Occipital lobe (tissue), 2 donors: ENCODE measurements around the gene VSX1. TPM values are rescaled to one million over a fixed set of nuclear protein-coding genes. Genes with fewer than 3 reads are reported as not detected.

Experiments used
- DNase-seq: peaks from one replicate; lab custom pipeline; 2025; lab: John Stamatoyannopoulos, UW
- total RNA-seq: library from RNA; depleted of rRNA; stranded (reverse); fragments of >200 nt; gene quantifications from one replicate; pipeline ENCODE4 v1.2.3, GENCODE V29; 2014

Gene VSX1
- total RNA-seq, 1 donor from 2014 or later, result not detected

DNA sequence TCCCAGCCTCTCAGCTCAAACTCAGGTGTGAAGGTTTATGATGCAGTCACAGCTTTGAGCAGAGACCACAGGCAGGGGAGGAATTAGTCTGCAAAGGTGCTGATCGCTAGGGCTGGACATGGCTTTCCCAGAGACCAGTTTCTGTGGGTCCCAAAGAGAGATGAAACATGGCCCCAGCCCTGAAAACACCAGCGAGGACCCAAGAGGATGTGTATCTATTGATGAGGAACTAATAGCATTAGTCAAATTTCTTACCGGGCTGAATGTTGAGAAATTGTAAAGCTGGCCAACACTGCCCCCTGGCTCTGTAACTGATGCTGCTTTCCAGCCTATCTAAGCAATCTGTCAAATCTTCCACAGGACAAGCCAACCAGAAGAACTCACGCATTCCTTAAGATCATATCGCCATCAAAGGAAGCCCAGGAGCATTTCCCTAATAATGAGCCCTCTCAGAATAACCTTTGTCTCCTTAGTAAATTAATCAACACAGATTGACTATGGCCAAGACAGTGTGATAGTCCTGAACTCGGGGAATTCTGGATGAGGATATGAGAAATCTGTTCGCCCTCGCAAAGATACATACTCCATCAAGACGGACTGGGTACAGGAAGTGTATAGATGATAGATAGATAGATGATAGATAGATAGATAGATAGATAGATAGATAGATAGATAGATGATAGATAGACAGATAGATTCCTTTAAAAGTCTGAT lies 16.2 kb downstream of the VSX1 start:
- no peak for DNase-seq

DNA sequence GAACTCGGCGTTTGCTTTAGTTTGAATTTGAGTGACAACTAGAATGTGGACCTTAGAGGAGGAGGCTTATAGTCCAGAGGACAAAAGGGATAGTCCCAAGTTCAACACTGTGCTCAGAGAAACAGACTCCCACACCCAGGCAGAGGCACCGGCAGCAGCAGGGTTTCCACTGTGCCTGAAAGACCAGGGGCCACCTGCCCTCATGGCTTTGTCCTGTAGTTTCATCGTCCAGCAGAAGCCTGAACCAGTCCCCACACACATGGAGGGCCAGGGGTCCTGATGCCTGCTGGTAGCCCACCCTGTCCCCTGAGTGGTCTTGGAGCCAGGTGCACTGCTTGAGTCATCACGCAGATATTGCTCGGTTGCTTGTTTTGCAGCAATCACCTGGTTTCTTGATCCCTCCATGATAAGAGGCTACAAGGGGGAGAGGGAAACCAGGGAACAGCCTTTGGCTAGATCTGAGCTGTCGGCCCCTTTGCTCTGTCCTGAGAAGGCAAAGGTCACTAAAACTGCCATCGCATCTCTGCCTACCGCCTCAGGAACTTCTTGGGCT lies 16.8 kb downstream of the VSX1 start:
- no peak for DNase-seq

DNA sequence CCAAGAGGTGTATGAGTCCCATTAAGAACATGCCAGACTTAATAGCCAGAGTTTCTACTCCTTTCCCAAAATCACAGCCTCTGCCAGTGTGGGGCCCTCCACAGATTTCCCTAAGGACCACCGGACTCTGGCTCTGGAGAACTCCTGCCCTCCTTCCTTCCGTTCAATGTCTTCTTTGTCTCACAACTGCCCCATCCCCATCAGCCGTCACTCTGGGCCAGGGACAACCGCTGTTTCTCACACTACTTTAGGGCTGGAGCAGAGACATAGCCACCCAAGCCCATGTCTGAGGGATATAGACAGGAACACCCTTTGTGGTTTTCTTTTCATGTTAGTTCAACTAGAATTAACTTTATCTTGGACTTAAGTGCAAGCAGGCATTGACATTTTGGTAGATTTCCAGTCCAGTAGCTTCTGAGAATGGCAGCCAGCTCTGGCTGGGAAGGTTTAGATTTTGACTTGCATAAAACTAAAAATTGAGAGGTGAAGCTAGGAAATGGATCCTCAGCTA lies 17.3 kb downstream of the VSX1 start:
- no peak for DNase-seq

DNA sequence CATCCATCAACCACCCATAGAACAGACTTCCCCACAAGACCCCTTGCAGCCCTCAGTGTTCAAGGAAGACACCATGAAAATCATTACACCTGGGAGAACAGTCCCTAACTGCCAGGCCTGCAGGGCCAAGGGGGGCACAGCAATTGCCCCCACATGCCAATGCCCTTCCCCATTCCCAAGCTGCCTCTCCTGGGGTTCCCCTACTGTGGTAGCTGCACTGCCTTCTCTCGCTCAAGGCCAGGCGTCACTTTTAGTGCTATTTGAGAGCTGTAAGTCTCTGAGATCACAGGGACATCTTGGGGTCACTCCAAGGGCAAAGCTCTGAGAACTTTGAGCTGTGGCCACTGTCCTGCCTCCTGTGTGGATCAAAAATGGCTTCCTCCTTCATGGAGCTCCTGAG lies 18.0 kb downstream of the VSX1 start:
- no peak for DNase-seq

DNA sequence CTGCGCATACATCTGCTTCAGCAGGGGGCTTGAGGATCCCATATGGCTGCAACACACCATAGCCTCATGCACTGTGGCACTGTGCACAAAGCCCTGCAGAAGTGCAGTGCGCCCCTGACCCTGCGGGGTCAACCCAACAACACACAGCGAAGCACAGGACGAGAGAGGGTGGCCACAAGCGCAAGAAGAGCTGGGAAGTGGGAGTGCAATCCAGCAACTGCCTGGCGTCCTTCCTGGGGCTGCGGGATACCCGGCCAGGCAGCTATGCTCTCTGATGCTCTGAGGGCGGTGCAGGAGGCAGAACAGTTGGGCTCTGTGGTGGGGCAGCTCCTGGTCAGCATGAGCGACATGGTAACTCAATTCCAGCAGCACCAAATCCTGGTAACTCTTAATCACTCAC lies 18.4 kb downstream of the VSX1 start:
- DNase-seq, result no peak

DNA sequence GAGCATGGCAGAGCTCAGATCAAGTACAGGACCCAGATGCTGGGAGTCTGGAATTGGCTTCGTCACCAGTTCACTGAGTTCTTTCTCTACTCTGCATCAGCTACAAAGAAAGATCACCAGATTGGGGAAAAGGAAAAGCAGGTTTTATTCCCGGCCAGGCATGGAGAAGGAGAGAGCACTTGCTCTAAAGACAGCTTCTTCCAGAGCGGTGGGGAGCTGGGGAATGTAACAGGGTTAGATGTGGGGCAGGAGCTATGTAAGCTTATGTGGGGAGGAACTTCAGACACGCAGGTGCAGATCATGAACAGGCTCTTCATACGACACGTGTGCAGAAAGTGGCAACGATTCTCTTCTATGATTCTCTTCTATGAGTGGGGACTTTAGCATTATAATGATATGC lies 19.1 kb downstream of the VSX1 start:
- no peak for DNase-seq

DNA sequence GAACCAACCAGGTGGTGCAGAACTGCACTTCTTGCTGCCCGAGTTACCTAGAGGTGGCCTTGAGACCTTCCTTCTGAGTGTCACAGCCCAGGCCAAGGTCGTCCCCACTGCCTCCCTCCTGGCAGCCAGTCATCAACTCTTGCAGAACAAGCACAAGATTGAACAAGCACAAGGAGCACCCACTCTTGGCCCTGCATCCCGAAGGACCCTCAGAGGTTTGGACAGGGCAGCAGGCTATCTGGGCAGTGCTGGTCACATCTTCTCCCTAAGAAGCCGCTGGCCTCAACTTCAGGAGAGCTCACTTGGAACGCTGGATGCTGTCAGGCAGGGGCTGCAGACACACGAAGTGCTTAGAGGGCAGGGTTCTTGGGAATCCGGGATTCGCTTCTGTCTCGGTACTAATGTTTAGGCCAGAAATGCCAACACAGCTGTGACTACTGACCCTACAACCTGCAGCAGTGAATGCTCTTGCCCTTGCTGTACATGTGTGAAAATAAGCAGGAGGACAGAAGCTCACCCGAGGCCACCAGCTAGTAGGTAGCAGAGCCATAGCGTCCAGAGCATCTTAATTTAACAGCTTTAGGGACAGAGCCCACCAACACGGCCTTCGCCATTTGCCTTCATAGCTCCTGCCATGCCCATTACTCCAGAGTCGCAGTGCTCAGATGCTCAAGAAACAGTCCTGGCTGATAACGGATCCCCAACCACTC lies 20.0 kb downstream of the VSX1 start:
- no peak for DNase-seq

DNA sequence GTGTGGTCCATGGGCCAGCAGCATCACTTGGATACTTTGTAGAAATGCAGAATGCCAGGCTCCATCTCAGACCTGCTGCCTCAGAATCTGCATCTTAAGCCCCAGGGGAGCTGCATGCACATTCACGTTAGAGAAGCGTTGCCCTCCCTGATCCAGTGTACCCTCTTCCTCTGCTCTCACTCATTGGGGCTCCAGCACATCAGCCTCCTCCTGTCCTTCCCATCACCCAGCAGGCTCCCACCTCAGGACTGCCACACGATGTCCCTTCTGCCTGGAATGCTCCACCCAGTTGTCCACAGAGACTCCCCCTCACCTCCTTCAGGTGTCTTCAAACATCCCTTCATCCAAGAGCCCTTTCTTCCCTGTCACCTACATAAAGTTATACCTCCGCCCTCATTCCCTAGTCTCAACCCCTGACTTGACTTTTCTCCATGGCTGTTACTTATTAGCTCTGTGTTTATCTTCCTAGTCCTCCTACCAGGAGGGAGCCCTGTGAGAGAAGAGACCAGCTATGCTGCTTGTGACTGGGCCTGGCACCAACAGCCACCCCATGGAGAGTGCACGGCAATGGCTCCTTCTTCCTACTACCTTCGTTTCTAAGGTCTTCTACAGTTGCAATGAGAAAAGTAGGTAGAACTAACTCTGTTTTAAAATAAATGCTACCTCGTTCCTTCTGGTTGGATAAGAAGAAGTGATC lies 20.7 kb downstream of the VSX1 start:
- no peak for DNase-seq

DNA sequence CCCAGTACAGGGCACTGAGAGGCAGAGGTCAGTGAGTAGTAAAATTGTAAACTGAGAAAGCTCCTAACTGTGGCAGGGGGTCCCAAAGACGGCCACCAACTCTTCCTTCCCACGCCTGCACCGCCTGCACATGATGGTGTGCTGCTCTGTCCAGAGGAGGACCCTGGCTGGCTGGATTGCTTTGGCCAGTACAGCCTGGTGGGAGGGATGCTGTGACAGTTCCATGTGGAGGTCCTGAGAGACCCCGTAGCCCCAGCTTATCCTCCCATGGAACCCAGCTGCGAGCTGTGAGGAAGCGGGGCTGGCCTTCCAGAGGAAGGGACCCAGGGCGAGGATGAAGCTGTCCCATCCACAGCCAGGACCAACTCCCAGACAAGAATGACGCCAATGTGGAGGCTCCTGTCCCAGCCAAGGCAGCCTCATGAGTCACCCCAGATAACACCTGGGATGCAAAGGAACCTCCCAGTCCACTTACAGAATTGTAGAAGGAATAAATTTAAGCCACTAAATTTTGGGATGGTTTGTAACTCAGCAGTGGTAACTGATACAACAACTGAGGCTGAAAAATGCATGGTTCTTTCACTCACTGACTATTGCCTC lies 22.0 kb downstream of the VSX1 start:
- DNase-seq, result no peak

DNA sequence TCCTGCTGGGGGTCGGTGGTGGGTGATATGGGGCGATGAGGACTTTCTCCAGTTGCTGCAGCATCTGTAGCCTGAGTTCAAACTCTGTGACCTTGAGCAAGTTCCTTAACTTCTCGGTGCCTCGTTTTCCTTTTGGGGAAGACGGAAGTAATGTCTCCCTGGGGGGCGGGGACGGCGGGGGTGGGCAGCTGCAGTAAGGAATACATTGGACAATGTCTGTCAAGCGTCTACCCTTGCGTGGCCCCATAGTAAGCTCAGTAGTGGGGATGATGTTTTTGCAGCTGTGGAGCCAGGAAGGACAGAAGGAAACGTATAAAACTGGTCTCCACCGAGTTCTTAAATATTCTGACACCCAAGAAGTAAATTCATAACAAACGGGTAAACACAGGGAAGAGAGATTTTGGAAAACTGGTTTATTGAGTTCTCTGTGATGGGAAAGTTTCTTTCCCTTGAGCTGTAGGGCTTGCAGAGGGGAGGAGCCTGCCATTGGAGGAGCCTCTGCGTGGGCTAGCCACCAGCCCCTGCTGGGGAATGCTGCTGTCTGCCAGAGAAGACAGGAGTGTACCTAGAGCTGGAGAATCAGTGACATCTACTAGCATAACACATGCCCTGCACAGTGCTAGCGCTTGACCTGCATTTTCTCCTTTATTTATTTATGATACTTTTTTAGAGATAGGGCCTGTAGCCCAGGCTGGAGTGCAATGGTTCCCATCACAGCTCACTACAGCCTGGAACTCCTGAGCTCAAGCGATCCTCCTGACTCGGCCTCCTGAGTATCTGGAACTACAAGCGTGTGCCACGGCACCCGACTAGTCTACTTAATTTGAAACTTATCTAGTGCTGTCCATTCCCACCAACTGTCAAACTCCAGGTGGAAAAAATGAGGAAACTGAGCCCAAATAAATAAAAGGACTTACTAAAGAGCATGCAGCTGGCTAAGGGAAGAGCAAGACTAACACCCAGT lies 22.8 kb downstream of the VSX1 start:
- DNase-seq, result no peak

DNA sequence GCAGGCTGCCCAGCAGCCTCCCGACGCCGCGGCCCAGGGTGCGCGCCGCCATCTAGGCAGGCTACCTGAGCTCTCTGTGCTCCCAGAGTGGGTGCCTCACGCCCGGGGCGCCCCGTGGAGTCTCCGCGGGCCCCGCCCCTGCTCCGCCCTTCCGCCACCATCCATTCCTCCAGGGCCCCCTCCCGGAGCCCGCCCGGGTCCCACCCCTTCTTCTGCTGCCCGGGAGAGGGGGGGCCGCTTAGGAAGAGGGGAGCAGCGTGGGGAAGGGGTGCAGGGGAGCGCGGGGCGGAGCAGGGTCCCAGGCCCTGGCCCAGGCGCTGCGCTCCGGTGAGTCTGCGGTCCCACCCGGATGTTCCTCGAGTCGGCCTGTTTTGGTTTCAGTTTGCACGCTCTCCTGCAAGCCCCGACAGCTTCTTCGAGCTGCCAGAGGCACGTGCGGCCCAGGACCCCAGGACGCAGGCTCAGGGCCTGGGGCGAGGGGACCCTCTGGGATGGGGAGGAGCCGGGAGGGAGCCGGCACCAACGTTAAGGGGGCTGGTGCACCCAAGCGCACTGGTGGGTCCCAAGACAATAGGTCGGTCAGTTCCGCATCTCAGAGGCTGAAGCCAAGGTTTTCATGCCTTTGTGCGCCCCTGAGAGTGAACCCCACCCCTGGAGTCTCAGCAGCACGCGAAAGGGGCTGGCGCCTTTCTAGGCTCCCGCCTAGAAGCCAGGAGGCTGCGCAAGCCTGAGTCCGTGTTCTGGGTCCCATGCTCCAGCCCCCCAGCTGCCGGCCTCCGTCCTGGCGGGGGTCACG lies 23.7 kb downstream of the VSX1 start, which contains the start of gene ACSS1:
Gene ACSS1, minus strand, starts transcription at position 89 of the 796 bp plus-strand sequence. Its CDS starts 37 bp downstream, at position 52.
- peak; percentile 43 for DNase-seq

DNA sequence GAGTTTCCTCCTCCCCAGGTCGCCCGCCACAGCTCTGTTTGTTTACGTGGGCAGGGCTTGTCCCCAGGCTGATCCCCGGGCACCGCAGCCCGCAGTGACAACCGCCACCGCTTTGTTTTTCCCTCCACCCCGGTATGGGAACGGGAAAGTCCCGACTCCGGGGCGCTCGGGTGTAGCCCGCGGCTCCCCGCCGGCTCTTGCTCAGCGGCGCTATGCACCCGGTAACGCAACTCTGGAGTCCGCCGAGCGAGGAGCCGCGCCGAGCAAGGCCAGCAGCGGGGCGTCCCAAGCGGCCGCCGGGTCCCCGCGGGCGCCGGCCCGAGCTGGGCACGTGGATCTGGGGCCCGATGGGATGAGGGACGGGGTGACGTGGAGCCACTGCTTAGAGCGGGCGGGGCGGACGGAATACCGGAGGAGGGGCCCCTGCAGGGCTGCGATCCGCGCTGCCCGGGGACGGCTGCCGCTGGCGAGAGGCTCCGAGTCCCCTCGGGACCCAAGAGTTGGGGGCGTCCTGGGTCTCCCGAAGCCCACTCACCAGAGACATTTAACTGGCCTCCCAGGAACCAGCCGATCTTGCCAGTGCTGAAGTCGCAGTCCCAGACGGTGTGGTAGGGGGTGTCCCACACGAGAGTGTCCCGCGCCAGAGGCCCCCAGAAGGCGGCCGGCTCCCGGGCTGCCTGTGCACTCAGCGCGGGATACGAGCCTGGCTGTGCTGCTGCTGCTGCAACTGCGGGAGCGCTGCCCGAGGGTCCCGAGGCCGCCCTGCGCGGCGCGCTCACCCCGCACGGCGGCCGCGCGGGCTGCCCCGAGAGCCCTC lies 24.5 kb downstream of the VSX1 start:
- DNase-seq, result peak; percentile 48

DNA sequence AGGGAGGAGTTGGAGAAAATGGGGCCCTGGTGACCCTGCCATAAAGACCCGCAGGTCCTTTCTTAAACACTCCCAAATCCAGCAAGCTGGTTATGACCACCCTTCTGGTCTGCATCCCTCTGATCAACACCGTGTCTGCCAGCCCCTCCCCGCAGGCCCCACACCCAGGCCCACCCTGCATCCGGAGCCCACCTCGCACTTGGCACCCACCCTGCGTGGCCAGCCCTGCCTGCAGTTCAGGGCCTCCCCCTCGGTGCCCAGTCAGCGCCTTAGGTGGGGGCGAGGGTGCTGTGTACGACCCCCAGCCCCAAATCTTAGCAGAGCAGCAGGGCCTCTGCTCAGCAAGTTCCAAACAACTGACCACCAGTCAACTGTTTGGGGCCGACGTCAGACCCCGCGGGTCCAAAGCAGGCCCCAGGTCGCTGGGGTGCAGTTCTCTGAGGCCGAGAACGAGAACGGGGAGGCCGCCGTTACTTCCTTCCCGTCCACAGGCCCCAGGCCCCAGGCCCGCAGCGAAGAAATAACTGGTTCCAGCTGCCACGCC lies 25.2 kb downstream of the VSX1 start:
- DNase-seq, result no peak

DNA sequence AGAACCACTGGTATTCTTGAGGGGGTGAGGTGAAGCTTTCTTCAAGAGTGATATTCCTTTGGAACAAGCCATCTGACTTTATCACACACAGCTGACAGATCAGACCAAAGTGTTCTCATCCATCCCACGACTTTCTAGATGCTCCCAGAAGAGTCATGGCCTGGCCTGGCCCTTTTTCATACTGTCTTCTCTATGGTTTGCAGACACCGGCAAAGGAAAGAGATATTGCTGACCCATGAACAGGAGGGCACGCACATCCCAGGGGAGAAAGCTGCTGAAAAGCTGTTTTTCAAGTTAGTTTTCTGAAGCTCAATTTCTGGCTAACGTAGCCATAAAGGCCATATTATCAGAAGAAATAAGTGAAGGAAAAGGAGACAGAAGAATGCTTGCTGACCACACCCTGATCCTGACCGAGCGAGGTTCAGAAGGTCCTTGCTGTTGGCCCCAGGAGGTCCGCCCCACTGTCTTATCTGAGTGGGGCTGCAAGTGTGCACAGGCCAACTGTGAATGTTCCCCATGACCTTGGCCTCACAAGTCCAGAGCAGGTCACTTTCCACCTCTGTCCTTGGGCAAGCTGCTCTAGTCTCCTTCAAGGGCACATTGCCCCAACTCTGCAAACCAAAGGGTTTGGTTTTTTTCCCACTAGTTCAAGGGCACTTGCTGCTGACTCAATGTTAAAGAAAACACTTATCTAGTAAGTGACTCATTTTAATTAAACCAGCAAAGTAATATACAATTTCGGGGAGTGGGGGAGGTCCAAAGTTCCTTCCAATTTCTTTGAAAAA lies 26.0 kb downstream of the VSX1 start:
- DNase-seq, result no peak

DNA sequence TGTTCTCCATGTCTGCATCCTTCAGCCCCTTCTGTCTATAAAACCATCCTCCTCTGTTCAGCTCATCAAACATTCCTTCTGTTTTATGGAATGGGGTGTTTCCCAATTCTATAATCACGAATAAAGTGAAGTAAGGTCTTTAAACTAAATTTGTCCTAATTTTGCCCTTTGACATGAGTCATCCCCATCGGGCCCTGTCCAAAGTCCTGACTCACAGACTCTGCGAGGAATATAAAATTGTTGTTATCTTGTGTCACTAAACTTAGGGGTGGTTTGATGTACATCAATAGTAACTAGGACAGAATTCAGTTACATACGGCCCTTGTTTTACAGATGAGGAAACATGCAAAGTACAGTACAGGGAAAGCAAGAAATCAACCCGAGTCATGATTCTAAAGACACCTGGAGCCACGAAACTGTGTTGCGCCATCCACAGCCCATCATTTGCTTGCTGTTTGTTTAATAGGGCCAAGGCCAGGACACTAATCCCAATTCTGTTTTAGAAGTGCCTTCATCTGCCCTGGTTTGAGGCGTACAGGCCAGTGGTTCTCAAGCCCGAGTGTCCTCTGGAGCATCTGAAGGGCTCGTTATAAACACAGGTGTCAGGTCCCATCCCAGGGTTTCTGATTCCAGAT lies 26.8 kb downstream of the VSX1 start:
- DNase-seq, result no peak

DNA sequence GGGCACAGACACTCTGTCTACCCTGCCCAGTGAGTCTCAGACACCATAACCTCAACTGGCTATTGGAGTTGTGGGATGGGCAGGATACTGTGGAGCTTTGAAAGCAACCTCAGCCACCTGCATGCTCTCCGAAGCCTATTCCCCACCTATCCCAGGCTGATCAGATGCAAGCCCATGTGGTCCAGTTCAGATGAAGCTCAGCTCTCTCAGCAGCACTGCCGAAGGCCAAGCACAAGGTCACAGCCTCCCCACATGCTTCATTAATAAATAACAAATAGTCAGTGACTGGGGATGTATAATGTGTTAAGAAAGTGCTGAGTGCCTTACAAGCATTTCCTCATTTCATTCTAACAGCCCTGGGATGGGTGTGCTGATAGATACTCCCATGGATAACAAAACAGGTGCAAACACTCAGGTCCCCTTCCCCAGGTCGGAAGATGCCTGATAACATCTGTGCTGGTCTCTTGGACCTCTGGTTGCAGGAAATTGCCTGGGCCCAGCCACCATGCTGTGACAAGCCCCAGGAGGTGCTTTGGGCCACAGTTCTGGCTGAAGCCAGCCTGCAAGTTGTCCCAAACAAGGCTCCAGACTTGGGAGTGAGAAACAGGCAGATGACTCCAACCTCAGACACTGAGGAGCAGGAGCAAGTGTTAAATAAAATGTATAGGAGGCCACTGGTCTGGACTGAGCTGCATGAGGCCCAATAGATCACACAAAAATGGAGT lies 27.7 kb downstream of the VSX1 start:
- DNase-seq, result no peak
